ENCODE results near the gene PNPO. TPM values are rescaled to one million over a fixed set of nuclear protein-coding genes. Genes with fewer than 3 reads are reported as not detected.
A peak's percentile ranks its signal among the peaks of the same experiment; 100 is the strongest.
"Not testable (repeated sequence)": the region's sequence is repeated elsewhere in the genome, so short reads cannot be mapped to it uniquely, and the experiment has no call there.

PNPO gene
- total RNA-seq, 2 donors from 2014 or later, result 14.5 to 18.8 TPM

DNA sequence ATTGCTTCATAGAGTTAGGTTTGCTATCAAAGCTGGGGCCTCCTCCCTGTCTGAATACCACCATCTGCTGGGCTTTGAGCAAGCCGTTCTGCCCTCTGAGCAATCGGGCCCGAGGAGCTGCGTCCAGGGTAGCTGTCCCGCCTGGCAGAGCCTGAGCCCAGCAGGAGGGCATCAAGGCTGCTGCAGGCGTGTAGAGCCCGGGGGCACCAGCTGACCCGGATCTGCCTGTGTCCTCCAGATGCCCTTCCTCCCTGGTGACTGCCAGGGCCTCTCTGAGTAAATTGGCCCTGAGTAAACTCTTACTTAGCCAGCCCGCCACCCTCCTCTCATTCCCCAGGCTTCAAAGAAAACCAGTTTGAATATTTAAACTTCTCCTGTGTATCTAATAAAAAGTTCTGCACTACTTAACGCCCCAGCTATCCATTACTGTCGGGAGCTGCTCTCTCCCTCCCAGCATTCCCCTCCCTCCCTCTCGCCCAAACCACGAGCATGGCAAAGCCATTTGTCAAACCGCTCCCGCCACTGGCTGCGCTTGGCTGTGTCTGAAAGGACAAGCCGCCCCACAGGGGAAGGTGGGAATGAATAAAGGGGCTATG, 46.0 kb downstream of the PNPO start:
- intact Hi-C loops (cut with DNase I), result no loop called here
- DNase-seq (ENCODE audit: low spot score), result peak; percentile 82

DNA sequence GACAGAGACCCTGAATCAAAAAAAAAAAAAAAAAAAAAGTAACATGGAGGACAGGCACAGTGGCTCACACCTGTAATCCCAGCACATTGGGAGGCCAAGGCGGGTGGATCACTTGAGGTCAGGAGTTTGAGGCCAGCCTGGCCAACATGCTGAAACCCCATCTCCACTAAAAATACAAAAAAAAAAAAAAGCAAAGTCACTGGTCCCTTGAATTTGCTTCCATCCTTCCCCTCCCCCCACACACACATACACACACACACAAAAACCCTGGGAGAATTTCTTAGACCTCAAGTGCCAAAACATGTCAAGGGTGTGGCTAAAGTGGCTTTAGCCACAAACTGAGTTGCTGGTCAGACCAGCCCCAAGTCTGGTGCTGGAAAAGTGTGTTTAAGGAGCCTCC, 47.1 kb downstream of the PNPO start:
- intact Hi-C loops (cut with DNase I); DNase-seq (ENCODE audit: low spot score): not testable (repeated sequence)

DNA sequence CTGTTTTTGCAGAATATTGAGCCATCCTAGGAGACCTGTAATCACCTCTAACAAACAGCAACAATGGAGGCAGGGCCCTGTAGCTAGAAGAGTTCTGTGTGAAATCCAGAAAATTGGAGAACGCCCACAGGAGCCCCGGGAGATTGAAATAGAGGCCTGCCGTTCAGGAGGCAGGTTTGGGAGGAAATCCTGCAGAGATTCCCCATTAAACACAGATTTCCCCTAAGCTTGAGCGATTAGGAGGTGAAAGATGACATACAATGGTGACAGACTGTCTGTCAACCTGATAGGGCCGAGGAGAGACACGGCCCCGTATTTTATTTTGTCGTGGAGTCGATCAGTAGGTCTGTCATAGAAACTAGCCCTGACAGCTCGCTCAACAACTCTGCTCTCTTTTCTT, 47.8 kb downstream of the PNPO start:
- no peak for DNase-seq (ENCODE audit: low spot score)
- intact Hi-C loops (cut with DNase I), result no loop called here

DNA sequence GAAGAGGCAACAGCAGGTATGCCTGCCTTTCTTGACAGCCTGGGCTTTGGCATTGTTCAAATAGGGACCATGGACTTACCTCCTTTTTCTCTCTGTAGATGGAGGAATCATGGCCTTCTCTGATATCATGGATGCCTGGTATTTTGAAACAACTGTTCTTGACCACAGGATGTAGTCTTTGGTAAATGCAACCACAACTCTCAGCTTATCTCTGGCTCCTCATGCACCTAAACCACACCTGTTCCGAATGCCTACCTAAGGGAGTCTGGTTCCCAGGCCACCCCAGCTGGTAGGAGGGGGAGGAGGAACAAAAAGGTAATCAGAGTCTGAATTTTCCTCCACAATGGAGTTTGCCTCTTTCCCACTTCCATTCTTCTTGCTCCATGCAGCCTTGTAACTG, 48.3 kb downstream of the PNPO start:
- intact Hi-C loops (cut with DNase I), result no loop called here

DNA sequence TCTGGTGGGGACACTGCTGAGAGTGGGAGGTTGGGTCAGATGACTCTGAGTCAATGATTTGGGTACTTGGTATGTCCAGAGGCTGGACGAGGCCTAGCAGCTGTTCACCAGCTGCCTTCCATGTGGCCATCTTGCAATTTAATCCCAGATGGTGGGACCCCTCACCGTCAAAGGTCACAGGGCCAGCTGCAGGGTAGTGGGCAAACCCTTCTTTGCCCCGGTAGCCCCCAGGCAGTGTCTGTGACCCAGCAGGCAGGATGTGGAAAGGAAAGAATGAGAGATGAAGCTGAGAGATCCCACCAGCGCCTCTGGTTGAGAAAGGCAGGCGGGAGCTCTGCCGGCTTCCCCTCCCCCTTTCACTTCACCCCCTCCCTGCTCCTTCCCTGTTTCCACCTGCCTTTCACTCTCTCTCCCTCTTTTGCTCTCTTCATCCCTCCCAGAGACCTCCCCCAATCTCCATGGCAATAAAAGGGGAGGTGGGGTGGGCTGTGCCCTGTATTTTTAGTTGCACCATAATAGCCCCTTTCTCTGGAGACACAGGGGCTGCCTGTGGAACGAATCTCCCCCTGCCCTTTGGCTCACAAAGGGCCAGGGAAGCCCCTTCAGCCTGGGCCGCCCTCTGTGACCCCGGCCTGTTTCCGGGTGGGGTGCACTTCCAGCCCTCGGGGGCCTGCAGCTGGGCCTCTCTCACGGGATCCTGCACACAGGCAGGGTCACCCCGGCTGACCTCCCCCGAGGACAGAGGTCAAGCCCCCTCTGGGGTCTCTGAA, 49.8 kb downstream of the PNPO start:
- intact Hi-C loops (cut with DNase I), result no loop called here
- no peak for DNase-seq (ENCODE audit: low spot score)

More for the DNA sequence above, 48.3 kb downstream of the PNPO start:
- no peak for DNase-seq (ENCODE audit: low spot score)

DNA sequence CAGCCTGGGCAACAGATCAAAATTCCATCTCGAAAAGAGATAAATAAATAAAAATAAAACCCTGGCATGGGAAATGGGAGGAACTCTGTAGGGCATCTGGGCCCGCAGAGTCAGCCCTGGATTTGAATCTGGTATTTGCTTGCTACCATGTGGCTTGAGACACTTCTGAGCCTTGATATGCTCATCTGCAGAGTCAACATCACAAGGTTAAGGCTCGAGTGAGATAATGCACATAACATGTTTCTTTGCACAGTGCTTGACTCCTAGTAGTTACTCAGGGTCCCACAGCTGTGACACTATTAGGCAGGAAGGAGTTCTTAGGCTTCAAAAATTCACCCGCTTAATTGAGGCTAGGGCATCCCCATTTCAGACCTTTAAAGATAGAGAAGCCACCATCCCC, 50.8 kb downstream of the PNPO start:
- intact Hi-C loops (cut with DNase I), result no loop called here
- DNase-seq (ENCODE audit: low spot score), result no peak

DNA sequence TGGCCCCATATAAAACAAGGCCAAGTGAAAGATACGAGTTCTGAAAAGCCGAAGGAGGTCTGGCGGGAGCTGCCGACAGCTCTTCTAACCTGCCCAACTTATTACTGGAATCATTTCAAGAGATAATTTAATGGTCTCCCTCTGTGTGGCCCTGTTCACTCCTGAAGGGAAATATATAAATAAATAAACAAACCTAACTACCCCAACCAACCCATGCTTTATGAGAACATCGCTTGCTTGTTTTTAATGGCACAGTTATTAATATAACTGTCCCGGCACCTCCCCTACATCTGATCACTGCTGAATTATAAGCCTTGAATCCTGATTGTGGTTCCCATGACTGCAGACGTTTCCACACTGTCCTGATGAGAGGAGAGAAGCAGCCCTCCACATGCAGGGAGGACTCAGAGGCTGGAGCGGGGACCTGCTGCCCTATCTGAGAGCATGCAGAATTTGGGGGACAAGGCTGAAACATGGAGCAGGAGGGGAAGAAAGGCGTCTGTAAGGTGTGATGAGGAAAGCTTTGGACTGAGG, 51.7 kb downstream of the PNPO start:
- intact Hi-C loops (cut with DNase I), result no loop called here
- no peak for DNase-seq (ENCODE audit: low spot score)

DNA sequence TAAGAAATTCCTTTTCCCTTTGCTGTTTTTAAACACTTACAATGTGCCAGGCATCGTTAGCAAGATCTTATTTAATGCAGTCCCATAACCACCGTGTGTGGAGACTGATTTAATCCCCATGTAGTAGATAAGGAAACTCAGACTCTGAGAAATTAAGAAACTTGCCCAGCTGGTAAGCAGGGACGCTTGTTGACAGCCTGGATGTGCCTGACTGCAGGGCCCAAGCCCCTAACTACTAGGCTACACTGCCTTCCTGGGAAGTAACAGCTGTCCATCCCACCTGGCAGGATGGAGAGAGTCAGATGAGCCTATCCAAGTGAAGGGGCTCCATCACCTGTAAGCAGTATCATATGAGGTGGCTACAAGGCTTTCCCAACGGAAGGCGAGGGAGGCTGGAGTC, 52.6 kb downstream of the PNPO start:
- no peak for DNase-seq (ENCODE audit: low spot score)
- intact Hi-C loops (cut with DNase I), result no loop called here

DNA sequence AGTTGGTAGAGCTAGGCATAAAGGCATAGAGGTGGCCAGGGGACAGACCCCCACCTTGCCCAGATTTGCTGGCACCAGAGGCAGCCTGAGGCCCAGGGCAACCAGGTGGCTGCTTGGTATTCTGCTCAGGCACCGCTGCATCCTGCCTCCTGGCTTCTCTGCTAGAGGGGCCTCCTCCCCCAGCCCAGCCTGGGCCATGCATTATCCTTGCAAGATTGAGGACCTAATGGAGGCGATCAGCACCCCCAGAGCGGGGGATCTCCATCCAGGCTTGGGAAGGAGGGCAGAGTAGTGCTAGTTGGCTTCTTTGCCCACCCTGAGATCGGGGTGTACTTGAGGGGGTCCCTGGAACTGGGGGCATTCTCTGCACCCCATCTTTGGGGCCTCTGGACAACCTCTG, 53.4 kb downstream of the PNPO start:
- intact Hi-C loops (cut with DNase I), result no loop called here
- no peak for DNase-seq (ENCODE audit: low spot score)

DNA sequence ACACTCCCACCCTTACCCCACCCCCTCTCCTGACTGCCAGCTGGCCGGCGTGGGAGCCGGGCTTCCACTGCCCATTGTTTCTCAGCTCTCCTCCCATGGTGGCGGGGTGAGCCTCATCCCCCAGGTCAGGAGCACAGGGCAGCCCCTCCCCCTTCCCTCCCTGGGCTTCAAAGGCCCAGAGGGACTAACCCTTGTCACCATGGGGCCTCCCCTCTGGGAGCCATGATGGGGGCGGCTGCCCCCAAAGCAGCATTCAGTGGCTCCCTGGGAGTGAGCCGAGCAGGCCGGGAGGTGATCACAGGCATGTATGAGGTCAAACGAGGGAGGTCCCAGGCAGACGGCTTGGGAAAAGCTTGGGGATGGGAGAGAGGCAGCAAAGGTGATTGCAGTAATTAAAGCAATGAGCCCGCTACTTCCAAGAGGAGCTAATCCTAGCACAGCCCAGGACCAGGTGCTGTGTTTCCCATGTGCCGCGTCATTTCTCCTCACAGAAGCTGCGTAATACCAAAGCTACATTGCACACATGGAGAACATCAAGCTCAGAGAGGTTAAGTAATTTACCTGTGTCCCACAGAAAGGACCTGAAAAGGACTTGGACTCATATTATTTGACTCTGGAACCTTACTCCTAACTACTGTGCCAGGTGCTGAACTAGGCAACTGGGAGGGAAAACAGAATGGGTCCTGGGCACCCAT, 54.0 kb downstream of the PNPO start:
- intact Hi-C loops (cut with DNase I), result no loop called here
- no peak for DNase-seq (ENCODE audit: low spot score)

DNA sequence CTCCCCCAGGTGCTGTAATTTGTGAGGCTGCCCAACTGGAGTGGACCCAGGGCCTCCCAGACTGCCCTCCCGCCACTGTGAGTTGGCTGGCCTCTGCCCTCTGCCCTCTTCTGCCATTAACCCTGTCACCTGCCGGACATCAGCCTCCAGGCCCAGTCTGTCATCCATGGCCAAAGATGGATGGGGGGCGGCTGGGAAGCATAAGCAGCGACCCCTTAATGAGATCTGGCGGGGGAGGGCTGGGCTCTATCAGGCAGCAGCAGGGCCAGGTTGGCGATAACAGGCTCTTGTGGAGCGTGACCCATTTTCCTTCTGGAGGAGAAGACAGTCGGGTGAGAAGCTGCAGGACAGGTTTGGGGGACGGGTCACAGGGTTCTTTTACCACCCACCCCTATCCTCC, 54.8 kb downstream of the PNPO start:
- no peak for DNase-seq (ENCODE audit: low spot score)

DNA sequence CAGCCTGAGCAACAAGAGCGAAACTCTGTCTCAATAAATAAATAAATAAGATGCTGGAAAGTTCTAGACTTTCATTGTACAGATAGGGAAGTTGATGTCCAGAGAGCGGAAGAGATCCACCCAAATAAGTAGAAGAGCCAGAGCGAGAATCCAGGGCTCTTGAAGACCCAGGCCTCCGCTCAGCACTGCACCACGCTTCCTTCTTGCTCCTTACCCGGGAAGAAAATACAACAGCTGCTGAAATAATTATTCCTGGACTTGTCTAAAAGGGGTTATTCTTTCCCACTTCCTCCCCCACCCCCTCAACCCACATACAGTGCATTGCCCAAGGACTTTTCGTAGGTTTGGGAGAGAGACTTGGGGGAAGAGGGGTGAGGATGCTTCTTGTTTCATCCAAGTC, 56.2 kb downstream of the PNPO start:
- no peak for DNase-seq (ENCODE audit: low spot score)
- intact Hi-C loops (cut with DNase I), result loop anchor here in 1 of 2 donors (1.0 kb wide), 1 partner anchor 20 kb away; no protein-coding TSS in a partner anchor

More for the DNA sequence above, 54.8 kb downstream of the PNPO start:
- intact Hi-C loops (cut with DNase I), result no loop called here

DNA sequence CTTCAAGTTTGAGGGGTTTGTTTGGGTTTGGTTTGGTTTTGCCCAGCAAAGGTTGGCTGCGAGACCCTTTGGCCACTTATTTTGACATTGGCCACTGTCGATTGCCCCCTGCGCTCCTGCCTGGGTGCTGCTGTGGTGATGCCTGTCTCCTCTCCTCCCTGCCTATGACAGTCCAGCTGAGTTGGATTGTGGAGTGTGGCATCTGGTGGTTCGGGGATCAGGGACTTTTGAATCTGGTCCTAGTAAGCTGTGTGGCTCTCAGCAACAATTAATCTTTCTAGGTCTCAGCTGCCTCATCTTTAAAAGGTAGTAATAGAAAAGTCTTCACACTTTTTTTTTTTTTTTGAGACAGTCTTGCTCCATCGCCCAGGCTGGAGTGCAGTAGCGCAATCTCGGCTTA, 56.7 kb downstream of the PNPO start:
- intact Hi-C loops (cut with DNase I), result no loop called here

More for the DNA sequence above, 56.7 kb downstream of the PNPO start:
- DNase-seq (ENCODE audit: low spot score), result peak; percentile 30

Other genes with a start within 250 kb of the PNPO start
- 10 to 100 TPM; 10.7 to 13.8 TPM for gene TBKBP1, start 247.4 kb upstream of the PNPO start, total RNA-seq
- gene TBX21, start 208.3 kb upstream of the PNPO start, total RNA-seq, result under 1 TPM; 0.48 to 0.65 TPM
- 1 to 10 TPM; 6.4 to 9.8 TPM for gene OSBPL7, start 119.8 kb upstream of the PNPO start, total RNA-seq
- gene MRPL10, start 110.0 kb upstream of the PNPO start, total RNA-seq, result 10 to 100 TPM; 23.9 to 28.6 TPM
- gene LRRC46, start 109.9 kb upstream of the PNPO start, total RNA-seq, result not detected
- gene SCRN2, start 100.3 kb upstream of the PNPO start, total RNA-seq, result 10 to 100 TPM; 13.3 to 17.8 TPM
- under 1 TPM; 0.19 to 0.48 TPM for gene SP6, start 90.4 kb upstream of the PNPO start, total RNA-seq
- 10 to 100 TPM; 13.0 to 15.8 TPM for gene SP2, start 45.3 kb upstream of the PNPO start, total RNA-seq
- gene PRR15L, start 16.3 kb downstream of the PNPO start, total RNA-seq, result not detected
- gene CDK5RAP3, start 29.5 kb downstream of the PNPO start, total RNA-seq, result 10 to 100 TPM; 80.3 to 95.8 TPM
- 100 to 1,000 TPM in 1 of 2 donors, 10 to 100 TPM in 1; 75.0 to 136 TPM for gene COPZ2, start 96.2 kb downstream of the PNPO start, total RNA-seq
- 100 to 1,000 TPM; 255 to 263 TPM for gene NFE2L1, start 106.8 kb downstream of the PNPO start, total RNA-seq
- gene CBX1, start 159.9 kb downstream of the PNPO start, total RNA-seq, result 10 to 100 TPM; 38.7 to 46.1 TPM
- 10 to 100 TPM; 18.8 to 22.3 TPM for gene SNX11, start 166.2 kb downstream of the PNPO start, total RNA-seq